Progenitor cell of endocrine pancreas (in vitro differentiated cells): ENCODE results near the gene CHAD. TPM values are rescaled to one million over a fixed set of nuclear protein-coding genes. Genes with fewer than 3 reads are reported as not detected.

Source experiments
- DNase-seq: peaks from one replicate; pipeline ENCODE4 v3.0.0; 2021; ENCODE audit warnings: low spot score; ENCODE audit not compliant: unreplicated experiment
- H3K27ac Mint-ChIP-seq: 2 replicates; pipeline ENCODE4 v1.8.0; 2021; ENCODE audit warnings: mild to moderate bottlenecking, moderate library complexity, mixed read lengths
- H3K27me3 Mint-ChIP-seq: 2 replicates; pipeline ENCODE4 v1.8.0; 2021; ENCODE audit warnings: mixed read lengths
- H3K36me3 Mint-ChIP-seq: 2 replicates; pipeline ENCODE4 v1.8.0; 2022; ENCODE audit warnings: mixed read lengths; ENCODE audit not compliant: insufficient read depth
- H3K4me1 Mint-ChIP-seq: 2 replicates; pipeline ENCODE4 v1.8.0; 2021; ENCODE audit warnings: low read depth, mixed read lengths
- H3K4me3 Mint-ChIP-seq: 2 replicates; pipeline ENCODE4 v1.8.0; 2021; ENCODE audit warnings: low read depth, mild to moderate bottlenecking, moderate library complexity, mixed read lengths
- H3K9me3 Mint-ChIP-seq: 2 replicates; pipeline ENCODE4 v1.8.0; 2021; ENCODE audit warnings: low read depth, mixed read lengths
- total RNA-seq: library from RNA; stranded (reverse); gene quantifications from 2 replicates; pipeline ENCODE4 v1.2.1, GENCODE V29; 2021
- TF ChIP-seq, protein P1 (sequence below): fragments of 200-600 bp; sonication (generic); IDR thresholded peaks from one replicate; pipeline ENCODE4 v1.5.0; 2021; ENCODE audit warnings: antibody characterized with exemption, mild to moderate bottlenecking; ENCODE audit not compliant: unreplicated experiment

Gene CHAD
- total RNA-seq, 1 donor from 2014 or later = not detected

DNA sequence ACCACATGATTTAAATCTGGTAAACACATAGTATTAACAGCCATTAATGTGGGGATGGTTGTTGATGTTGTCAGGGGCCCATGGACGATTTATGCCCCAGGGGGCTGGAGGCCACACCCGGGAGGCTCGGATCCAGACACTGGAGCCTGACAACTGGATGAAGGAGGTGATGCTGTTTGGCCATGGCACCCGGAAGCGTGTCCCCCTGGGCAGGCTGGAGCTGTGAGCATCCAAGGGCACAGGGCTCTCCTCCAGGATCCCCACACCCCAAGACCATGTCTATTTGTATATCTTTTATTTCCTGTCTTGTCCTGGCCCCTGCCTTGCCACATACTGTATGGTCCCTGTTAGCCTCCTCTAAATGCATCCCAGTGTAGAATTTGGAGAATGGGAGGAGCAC is 14.6 kb upstream of the CHAD start:
- Mint-ChIP-seq H3K4me3 (no peak overlapping the region), H3K9me3 (no peaks in the 10 kb centered on the region), H3K36me3 (peaks cover 8% of the 10 kb centered on the region), H3K4me1 (peaks cover 4% of the 10 kb centered on the region), H3K27ac (no peak overlapping the region), H3K27me3 (no peaks in the 10 kb centered on the region)
- DNase-seq = no peak
- TF ChIP-seq, protein P1, sequence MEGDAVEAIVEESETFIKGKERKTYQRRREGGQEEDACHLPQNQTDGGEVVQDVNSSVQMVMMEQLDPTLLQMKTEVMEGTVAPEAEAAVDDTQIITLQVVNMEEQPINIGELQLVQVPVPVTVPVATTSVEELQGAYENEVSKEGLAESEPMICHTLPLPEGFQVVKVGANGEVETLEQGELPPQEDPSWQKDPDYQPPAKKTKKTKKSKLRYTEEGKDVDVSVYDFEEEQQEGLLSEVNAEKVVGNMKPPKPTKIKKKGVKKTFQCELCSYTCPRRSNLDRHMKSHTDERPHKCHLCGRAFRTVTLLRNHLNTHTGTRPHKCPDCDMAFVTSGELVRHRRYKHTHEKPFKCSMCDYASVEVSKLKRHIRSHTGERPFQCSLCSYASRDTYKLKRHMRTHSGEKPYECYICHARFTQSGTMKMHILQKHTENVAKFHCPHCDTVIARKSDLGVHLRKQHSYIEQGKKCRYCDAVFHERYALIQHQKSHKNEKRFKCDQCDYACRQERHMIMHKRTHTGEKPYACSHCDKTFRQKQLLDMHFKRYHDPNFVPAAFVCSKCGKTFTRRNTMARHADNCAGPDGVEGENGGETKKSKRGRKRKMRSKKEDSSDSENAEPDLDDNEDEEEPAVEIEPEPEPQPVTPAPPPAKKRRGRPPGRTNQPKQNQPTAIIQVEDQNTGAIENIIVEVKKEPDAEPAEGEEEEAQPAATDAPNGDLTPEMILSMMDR = no peak

- Mint-ChIP-seq H3K27me3 (no peaks in the 10 kb centered on the region), H3K4me3 (no peak overlapping the region), H3K9me3 (no peaks in the 10 kb centered on the region), H3K36me3 (peaks cover 8% of the 10 kb centered on the region), H3K27ac (no peak overlapping the region), H3K4me1 (peaks cover 8% of the 10 kb centered on the region)
- TF ChIP-seq, protein P1 = peak; percentile 91
- peak; percentile 81 for DNase-seq
Measured at GRCh38 chr17:50482516-50482915, 13.8 kb upstream of the CHAD start.

GRCh38 chr17:50482110-50482509 is 13.4 kb upstream of the CHAD start:
- no peak overlapping the region for H3K27ac Mint-ChIP-seq
- H3K9me3 Mint-ChIP-seq = no peaks in the 10 kb centered on the region
- TF ChIP-seq, protein P1 = no peak
- H3K27me3 Mint-ChIP-seq = no peaks in the 10 kb centered on the region
- DNase-seq = no peak
- peaks cover 8% of the 10 kb centered on the region for H3K4me1 Mint-ChIP-seq
- H3K36me3 Mint-ChIP-seq = peaks cover 8% of the 10 kb centered on the region
- H3K4me3 Mint-ChIP-seq = no peak overlapping the region

GRCh38 chr17:50481648-50482047 is 13.0 kb upstream of the CHAD start:
- Mint-ChIP-seq H3K4me1 (peaks cover 8% of the 10 kb centered on the region), H3K27me3 (no peaks in the 10 kb centered on the region), H3K4me3 (no peak overlapping the region), H3K27ac (no peak overlapping the region), H3K9me3 (no peaks in the 10 kb centered on the region), H3K36me3 (peaks cover 8% of the 10 kb centered on the region)
- no peak for DNase-seq
- TF ChIP-seq, protein P1 = no peak

GRCh38 chr17:50480854-50481490 is 12.3 kb upstream of the CHAD start:
- TF ChIP-seq, protein P1 = no peak
- Mint-ChIP-seq H3K27me3 (peaks cover 4% of the 10 kb centered on the region), H3K27ac (no peak overlapping the region), H3K36me3 (peaks cover 7% of the 10 kb centered on the region), H3K4me3 (no peak overlapping the region), H3K4me1 (peaks cover 11% of the 10 kb centered on the region), H3K9me3 (no peaks in the 10 kb centered on the region)
- DNase-seq = no peak
